Occipital lobe (tissue), 2 donors: Measurements from ENCODE around the gene AFG1L. TPM values are rescaled to one million over a fixed set of nuclear protein-coding genes. Genes with fewer than 3 reads are reported as not detected.
"Not testable (repeated sequence)": the region's sequence is repeated elsewhere in the genome, so short reads cannot be mapped to it uniquely, and the experiment has no call there.

Source experiments
- DNase-seq: peaks from one replicate; lab custom pipeline; 2025; lab: John Stamatoyannopoulos, UW
- total RNA-seq: library from RNA; depleted of rRNA; stranded (reverse); fragments of >200 nt; gene quantifications from one replicate; pipeline ENCODE4 v1.2.3, GENCODE V29; 2014

Gene AFG1L
- 12.3 TPM for total RNA-seq

DNA sequence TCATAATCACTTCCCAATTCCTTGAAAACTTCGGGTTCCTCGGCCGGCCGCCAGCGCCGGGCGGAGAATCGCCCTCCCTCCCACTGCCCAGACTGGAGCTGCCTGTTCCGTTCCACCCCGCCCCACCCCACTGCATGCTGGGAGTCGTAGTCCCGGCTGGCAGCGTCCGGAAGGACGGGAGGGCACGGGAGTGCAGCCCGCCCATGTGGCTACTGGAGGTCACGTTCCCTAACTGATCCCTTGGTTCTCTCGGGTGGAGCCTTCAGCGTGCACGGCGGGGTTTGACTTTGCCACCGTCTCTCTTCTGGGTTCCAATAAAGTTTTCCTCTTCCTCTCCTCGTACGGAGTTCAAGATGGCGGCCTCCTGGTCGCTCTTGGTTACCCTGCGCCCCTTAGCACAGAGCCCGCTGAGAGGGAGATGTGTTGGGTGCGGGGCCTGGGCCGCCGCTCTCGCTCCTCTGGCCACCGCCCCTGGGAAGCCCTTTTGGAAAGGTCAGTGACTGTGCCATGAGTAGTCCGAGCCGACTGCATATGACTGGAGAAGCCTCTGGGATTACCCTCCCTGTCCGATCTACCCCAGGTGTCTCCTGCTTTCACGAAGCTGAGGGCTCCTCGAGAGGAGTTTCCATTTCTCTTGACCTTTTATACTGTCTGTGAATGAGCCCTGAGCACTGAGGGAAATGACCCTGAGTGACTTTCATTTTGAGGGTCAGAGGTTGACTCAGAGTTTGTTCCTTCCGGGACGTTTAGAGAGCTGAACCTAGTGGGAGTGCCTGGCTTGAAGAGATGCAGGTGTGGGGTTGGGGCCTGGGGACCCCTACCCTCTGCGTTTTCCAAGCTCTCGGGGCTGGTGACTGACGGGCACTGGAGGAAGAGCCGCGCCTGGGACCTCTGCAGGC lies at the start of gene AFG1L:
Gene AFG1L, plus strand, starts transcription at position 328 of the 899 bp plus-strand sequence. Its CDS starts 26 bp downstream, at position 354.
- DNase-seq, result peak; percentile 86

DNA sequence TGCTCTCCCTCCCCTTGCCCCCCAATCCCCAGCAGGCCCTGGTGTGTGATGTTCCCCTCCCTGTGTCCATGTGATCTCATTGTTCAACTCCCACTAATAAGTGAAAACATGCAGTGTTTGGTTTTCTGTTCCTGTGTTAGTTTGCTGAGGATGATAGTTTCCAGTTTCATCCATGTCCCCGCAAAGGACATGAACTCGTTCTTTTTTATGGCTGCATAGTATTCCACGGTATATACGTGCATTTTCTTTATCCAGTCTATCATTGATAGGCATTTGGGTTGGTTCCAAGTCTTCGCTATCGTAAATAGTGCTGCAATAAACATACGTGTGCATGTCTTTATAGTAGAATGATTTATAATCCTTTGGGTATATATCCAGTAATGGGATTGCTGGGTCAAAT lies 49.8 kb upstream of the AFG1L start:
- not testable (repeated sequence) for DNase-seq

DNA sequence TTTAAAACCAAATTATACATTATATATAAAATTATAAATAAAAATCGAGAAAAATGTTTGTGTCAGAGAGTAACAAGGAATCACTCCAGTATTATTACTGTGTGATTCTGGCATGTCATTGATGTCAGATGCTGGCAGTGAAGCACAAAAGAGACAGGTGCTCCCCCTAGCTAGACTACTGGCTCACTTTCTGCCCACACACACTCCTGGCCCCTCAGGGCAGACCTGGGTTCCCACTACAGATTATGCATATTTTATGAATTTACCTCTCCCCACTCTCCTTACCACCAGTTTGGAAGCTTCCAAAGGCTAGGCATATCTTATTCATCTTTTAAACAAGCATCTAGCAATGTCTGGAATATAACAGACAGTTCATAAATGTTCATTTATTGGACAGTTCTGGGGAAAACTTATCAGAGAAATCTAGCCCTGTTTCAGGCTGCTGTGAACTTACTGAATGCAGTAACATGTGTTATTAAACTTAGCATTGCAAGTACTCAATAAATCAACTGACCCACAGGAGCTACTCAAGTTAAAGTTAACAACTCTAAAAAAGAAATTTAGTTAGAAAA lies 46.8 kb upstream of the AFG1L start:
- DNase-seq, result no peak

GRCh38 chr6:108250240-108250866 lies 44.5 kb upstream of the AFG1L start:
- no peak for DNase-seq

DNA sequence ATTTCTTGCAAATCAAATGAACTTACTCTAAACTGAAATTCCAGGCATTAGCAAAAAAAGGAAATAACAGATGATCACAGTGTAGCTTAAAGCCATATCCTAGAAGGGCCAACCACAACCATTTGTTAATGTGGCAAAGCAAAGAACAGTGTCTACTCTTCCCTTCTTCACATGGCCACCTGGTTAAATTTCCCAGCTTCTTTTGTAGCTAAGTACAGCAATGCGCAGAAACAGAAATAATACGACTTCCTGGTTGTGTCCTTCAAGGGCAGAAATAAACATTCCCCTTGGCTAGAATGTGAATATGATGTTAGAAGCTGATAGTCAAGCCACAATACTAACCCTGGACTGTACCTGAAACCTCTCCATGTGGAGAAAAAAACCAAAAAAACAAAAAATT lies 43.6 kb upstream of the AFG1L start:
- no peak for DNase-seq

- no peak for DNase-seq
These were observed 42.8 kb upstream of the AFG1L start for GRCh38 chr6:108252055-108252454.

DNA sequence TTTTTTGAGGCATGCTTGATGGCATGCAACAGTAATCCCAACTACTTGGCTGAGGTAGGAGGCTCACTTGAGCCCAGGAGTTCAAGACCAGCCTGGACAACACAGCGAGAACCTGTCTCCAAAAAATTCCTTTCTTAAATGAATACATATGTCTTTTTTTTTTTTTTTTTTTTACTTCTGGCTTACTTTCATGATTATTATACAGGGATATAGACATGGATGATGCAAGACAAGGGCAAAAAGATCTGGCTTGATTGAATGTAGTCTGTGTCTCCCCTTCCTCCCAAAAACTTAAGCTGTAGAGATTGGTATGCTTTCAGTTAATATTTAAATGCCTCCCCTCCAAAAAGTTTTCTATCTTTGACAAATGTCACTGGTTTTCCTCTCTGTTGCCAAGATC lies 41.6 kb upstream of the AFG1L start:
- DNase-seq, result no peak

GRCh38 chr6:108254433-108255410 lies 40.1 kb upstream of the AFG1L start:
- DNase-seq, result no peak

DNA sequence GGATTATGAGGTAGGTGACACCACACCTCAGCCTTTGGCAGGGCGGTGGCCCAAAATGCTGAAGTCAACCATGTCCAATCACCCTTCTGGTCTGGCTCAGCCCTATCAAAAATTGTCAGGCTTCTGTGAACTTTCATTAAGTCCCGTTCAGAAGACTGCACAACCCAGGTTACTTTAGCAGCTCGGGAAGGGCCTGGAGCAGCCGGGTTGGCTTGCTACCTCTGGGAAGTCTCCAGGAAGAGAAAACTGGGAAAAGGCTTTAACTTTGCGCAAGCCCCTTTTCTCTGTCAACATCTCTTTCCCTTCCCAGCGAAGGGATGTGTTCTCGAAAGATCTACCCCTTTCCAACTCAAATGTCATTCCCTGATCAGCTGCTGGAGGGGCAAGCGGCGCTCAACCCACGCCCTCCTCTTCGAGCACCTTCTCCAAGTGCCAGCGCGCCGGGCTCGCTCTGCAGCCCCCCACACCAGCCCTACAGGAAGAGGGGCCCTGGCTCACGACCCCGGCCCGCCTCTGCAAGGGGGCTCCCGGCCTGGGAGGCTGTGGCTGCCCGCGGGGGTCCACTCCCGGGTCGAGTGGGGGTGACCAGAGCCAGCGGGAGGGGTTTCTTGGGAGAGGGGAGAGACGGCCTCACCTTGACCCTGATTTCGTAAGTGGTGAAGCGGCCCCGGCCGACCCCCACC lies 34.6 kb upstream of the AFG1L start:
- no peak for DNase-seq

DNA sequence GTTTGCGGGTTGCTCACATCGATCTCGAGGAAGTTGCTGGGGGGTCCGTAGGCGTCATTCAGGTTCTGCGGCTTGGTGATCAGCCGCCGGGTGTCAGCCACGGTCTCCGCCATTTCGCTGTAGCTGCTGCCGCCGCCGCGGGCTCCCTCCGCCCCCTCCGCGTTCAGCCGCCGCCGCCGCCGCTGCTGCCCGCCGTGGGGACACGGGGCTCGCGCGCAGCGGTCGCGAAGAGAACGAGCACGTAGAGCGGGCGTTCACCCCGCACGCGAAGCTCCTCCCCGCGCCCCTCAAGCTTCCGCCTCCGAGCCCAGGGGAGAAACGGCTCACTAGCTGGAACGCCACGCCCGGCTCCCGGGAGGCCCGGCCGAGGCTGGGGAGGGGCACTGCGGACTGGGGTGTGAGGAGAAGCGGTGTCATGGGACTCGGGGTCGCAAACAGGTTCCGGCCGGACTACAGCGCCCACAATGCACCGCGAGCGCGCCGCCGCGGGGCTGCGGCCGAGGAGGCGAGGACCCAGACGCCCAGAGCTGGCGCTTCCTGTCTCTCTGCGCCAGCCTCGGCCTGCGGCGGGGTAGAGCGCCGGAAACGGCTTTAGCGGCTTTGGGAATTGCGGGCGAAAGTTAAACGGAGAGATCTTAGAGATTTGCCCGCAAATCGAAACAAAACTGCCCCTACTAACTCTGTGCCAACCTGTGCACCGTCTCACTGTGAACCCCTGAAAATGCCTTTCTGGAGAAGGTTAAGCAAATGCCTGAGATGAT lies 33.9 kb upstream of the AFG1L start, which contains the start of gene SNX3:
Gene SNX3, minus strand, starts transcription at position 232 of the 761 bp plus-strand sequence. Its CDS starts 119 bp downstream, at position 113.
- peak; percentile 91 for DNase-seq

DNA sequence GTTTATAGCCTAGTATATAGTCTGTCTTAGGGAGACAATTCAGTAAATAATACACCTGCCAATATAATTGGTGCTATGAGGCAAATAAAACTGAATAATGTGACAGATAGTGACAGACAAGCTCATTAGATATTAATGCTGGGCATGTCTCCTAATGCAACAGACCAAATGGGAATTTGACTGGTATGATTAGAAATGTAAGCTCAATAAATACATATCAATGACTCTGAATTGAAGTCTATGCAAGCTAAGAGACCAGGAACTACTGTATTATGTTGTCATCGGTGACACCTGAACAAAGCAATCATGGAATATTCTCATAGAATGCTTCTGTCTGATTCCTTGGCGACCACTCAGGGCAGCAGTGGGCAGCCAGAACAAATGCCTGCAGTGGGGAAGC lies 31.5 kb upstream of the AFG1L start:
- no peak for DNase-seq

DNA sequence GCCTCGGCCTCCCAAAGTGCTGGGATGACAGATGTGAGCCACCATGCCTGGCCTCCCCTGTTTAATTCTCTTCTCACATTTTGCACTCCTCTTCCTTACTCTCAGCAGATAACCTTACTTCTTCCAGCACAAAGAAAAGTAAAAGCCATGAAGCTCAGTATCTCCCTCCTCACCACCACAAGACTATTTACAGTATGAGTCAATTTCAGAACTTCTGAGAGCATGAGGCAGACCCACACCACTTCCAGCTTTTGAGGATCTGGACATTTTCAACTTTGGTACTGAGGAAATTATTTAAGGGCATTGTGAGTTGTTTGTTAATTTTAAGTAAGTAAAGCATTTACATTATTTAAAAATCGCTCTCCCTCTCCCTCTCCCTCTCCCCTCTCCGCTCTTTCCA lies 26.0 kb upstream of the AFG1L start:
- DNase-seq, result no peak

DNA sequence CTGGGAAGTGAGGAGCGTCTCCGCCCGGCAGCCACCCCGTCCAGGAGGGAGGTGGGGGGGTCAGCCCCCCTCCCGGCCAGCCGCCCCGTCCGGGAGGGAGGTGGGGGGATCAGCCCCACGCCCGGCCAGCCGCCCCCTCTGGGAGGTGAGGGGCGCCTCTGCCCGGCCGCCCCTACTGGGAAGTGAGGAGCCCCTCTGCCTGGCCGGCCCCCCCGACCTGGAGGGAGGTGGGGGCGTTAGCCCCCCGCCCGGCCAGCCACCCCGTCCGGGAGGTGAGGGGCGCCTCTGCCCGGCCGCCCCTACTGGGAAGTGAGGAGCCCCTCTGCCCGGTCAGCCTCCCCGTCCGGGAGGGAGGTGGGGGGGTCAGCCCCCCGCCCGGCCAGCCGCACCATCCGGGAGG lies 24.9 kb upstream of the AFG1L start:
- DNase-seq, result not testable (repeated sequence)

- no peak for DNase-seq
These were observed 20.3 kb upstream of the AFG1L start for GRCh38 chr6:108274546-108274945.

- DNase-seq, result no peak
These were observed 18.9 kb upstream of the AFG1L start for GRCh38 chr6:108275976-108276375.

- DNase-seq, result no peak
These were observed 17.6 kb upstream of the AFG1L start for GRCh38 chr6:108277295-108277694.

DNA sequence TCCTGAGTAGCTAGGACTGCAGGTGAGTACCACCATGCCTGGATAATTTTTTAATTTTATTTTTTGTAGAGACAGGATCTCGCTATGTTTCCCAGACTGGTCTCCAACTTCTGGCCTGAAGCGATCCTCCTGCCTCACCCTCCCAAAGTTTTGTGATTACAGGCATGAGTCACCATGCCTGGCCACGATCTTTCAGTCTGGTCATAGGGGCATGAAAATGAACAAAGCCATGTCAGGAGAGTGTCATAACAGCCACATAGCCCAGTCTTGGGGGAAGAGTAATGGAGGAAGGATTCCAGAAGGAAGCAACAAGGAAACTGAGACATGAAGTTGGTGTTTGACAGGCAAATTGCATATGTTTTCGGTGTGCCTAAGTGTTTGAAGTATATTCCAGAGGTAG lies 17.0 kb upstream of the AFG1L start:
- no peak for DNase-seq

GRCh38 chr6:108285381-108285780 lies 9.5 kb upstream of the AFG1L start:
- no peak for DNase-seq

DNA sequence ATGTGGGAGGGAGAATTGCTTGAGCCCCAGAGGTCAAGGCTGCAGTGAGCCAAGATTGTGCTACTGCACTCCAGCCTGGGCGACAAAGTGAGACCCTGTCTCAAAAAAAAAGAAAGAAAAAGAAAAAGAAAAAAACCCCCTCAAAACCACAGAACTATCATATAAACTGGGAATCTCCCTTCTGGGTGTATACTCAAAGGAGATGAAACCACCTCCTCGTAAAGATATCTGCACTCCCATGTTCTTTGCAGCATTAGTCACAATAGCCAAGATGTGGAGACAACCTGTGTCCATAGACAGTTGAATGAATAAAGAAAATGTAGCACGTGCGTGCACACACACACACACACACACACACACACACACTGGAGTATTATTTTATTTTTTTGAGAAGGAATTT lies 8.5 kb upstream of the AFG1L start:
- no peak for DNase-seq

DNA sequence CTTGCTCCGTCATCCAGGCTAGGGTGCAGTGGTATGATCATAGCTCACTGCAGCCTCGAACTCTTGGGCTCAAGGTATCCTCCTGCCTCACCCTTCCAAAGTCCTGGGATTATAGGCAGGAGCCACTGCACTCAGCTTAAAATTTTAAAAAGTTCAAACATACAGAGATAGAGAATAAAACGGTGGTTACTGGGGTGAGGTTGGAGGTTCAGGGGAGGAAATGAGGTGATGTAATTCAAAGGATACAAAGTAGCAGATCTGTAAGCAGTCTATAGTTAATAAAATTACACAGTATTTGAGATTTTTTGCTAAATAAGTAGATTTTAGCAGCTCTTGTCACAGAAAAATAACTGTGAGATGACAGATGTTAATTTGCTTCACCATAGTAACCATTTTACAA lies 7.5 kb upstream of the AFG1L start:
- no peak for DNase-seq
